HCT116 (cell line): ENCODE data around the gene KRTAP12-4. TPM values are rescaled to one million over a fixed set of nuclear protein-coding genes. Genes with fewer than 3 reads are reported as not detected.

Experiments used
- ATAC-seq: fragments of 200-7000 bp; cut with Tn5 transposase; 2 replicates; pipeline ENCODE4 v1.9.1; 2020; ENCODE audit warnings: mild to moderate bottlenecking, moderate library complexity
- BruUV-seq: library from RNA; stranded (reverse); fragments of 400-500 nt; replicated peaks from 2 replicates; lab custom pipeline; 2021; lab: Mats Ljungman, UMichigan
- CTCF ChIA-PET: fragments of 300-600 bp; sonication (Branson Sonifier 250); formaldehyde crosslinking; loops from one replicate; lab custom pipeline; 2021; ENCODE audit warnings: antibody characterized with exemption; lab: Charles Lee
- POLR2A ChIA-PET: fragments of 300-600, 350-600 bp; sonication (Branson Sonifier 250); formaldehyde crosslinking; loops from one replicate; lab custom pipeline; 2021; ENCODE audit warnings: antibody characterized with exemption; lab: Charles Lee
- RAD21 ChIA-PET, 2 experiments: fragments of 300-600 bp; sonication (Branson Sonifier 250); formaldehyde crosslinking; loops; one replicate each; lab custom pipeline; 2023; ENCODE audit warnings: low total read pairs in 2 of 2; ENCODE audit not compliant: uncharacterized antibody in 2 of 2, unreplicated experiment in 2 of 2, low non-redundant PET in 1 of 2; lab: Charles Lee
- DNase-seq: peaks from one replicate; pipeline ENCODE4 v3.0.0-alpha.2; 2010; ENCODE audit warnings: low read depth, low spot score
- H2AFZ ChIP-seq: fragments of 200-600 bp; shearing (Covaris generic), sonication (generic); 2 replicates; pipeline ENCODE4 v1.6.1; 2017; ENCODE audit warnings: low read depth, mixed run types, mixed read lengths, antibody characterized with exemption, low read length; ENCODE audit not compliant: poor library complexity, severe bottlenecking
- H3K27ac ChIP-seq: 2 replicates; pipeline ENCODE4 v1.5.1; 2012; ENCODE audit warnings: low read depth, low read length
- H3K27me3 ChIP-seq: fragments of 200-600 bp; sonication (generic); 2 replicates; pipeline ENCODE4 v1.6.1; 2016; ENCODE audit warnings: mixed run types, low read length, mixed read lengths; ENCODE audit not compliant: insufficient read depth
- H3K36me3 ChIP-seq, 2 experiments: fragments of 200-500 bp in 1 of 2; fragments of 200-600 bp in 1 of 2; sonication (Bioruptor generic) in 1 of 2; sonication (generic) in 1 of 2; 2 replicates each; pipeline versions ENCODE4 v1.5.1 to v1.6.1; 2014 to 2016; ENCODE audit warnings: low read length in 2 of 2, inconsistent platforms in 1 of 2, mixed read lengths in 1 of 2, mixed run types in 1 of 2; ENCODE audit not compliant: insufficient read depth in 2 of 2, control insufficient read depth in 1 of 2
- H3K4me1 ChIP-seq, 2 experiments: fragments of 200-600 bp in 1 of 2; sonication (generic) in 1 of 2; 2 replicates each; pipeline versions ENCODE4 v1.5.1 to v1.6.1; 2012 to 2017; ENCODE audit warnings: low read length in 2 of 2, inconsistent platforms in 1 of 2, mild to moderate bottlenecking in 1 of 2, mixed read lengths in 1 of 2, mixed run types in 1 of 2, moderate library complexity in 1 of 2; ENCODE audit not compliant: insufficient read depth in 2 of 2, control insufficient read depth in 1 of 2
- H3K4me2 ChIP-seq: fragments of 200-600 bp; sonication (generic); 2 replicates; pipeline ENCODE4 v1.6.1; 2017; ENCODE audit warnings: mixed run types, low read length, mixed read lengths
- H3K4me3 ChIP-seq, 2 experiments: fragments of 200-600 bp in 1 of 2; sonication (generic) in 1 of 2; replicated peaks in 1 of 2; 2 replicates each; pipeline ENCODE4 v1.5.1; 2011 to 2016; ENCODE audit warnings: low read length in 2 of 2, control low read depth in 1 of 2, low read depth in 1 of 2, mild to moderate bottlenecking in 1 of 2, mixed read lengths in 1 of 2, mixed run types in 1 of 2
- H3K79me2 ChIP-seq: fragments of 200-600 bp; sonication (generic); 2 replicates; pipeline ENCODE4 v1.6.1; 2017; ENCODE audit warnings: mild to moderate bottlenecking, mixed run types, low read length, moderate library complexity, mixed read lengths; ENCODE audit not compliant: insufficient read depth
- H3K9ac ChIP-seq: fragments of 200-600 bp; sonication (generic); 2 replicates; pipeline ENCODE4 v1.6.1; 2016; ENCODE audit warnings: low read length, mixed read lengths
- H3K9me2 ChIP-seq: fragments of 200-600 bp; sonication (generic), shearing (Covaris generic); 2 replicates; pipeline ENCODE4 v1.6.1; 2017; ENCODE audit warnings: mixed run types, mild to moderate bottlenecking, moderate library complexity; ENCODE audit not compliant: insufficient read depth
- H3K9me3 ChIP-seq, 2 experiments: fragments of 200-500 bp in 1 of 2; fragments of 200-600 bp in 1 of 2; sonication (Bioruptor generic) in 1 of 2; sonication (generic) in 1 of 2; 2 replicates each; pipeline ENCODE4 v1.6.1; 2014 to 2017; ENCODE audit warnings: low read length in 2 of 2, mixed read lengths in 2 of 2, inconsistent platforms in 1 of 2, low read depth in 1 of 2, mild to moderate bottlenecking in 1 of 2, mixed run types in 1 of 2, moderate library complexity in 1 of 2; ENCODE audit not compliant: control insufficient read depth in 1 of 2, insufficient read depth in 1 of 2
- H4K20me1 ChIP-seq: fragments of 200-600 bp; sonication (generic), shearing (Covaris generic); 2 replicates; pipeline ENCODE4 v1.6.1; 2017; ENCODE audit warnings: mixed run types, mild to moderate bottlenecking, moderate library complexity; ENCODE audit not compliant: insufficient read depth
- ATF3 ChIP-seq: IDR thresholded peaks from 2 replicates; pipeline ENCODE4 v1.6.1; 2012
- CBX3 ChIP-seq: IDR thresholded peaks from 2 replicates; pipeline ENCODE4 v1.6.1; 2012; ENCODE audit warnings: low read depth
- CEBPB ChIP-seq: IDR thresholded peaks from 2 replicates; pipeline ENCODE4 v1.6.1; 2012; ENCODE audit warnings: low read depth
- CTCF ChIP-seq, 3 experiments: fragments of 200-600 bp in 1 of 3; sonication (generic) in 1 of 3; IDR thresholded peaks in 2 of 3; conservative IDR thresholded peaks in 1 of 3; 2 replicates each; pipeline ENCODE4 v1.5.1; 2012 to 2017; ENCODE audit warnings: low read depth in 2 of 3, low read length in 2 of 3, antibody characterized with exemption in 1 of 3, borderline replicate concordance in 1 of 3, control low read depth in 1 of 3, mild to moderate bottlenecking in 1 of 3, mixed read lengths in 1 of 3, mixed run types in 1 of 3, moderate library complexity in 1 of 3; ENCODE audit not compliant: insufficient read depth in 1 of 3
- EGR1 ChIP-seq: IDR thresholded peaks from 2 replicates; pipeline ENCODE4 v1.6.1; 2012; ENCODE audit warnings: low read depth
- EZH2phosphoT487 ChIP-seq: fragments of 200-600 bp; IDR thresholded peaks from 2 replicates; pipeline ENCODE4 v1.6.1; 2018; ENCODE audit warnings: antibody characterized with exemption, borderline replicate concordance
- FOSL1 ChIP-seq: IDR thresholded peaks from 2 replicates; pipeline ENCODE4 v1.6.1; 2012; ENCODE audit warnings: low read depth
- JUND ChIP-seq: IDR thresholded peaks from 2 replicates; pipeline ENCODE4 v1.6.1; 2012
- POLR2A ChIP-seq: IDR thresholded peaks from 2 replicates; pipeline ENCODE4 v1.7.0; 2011; ENCODE audit warnings: borderline replicate concordance; ENCODE audit not compliant: insufficient read depth, insufficient read length; ENCODE audit errors: extremely low read depth
- POLR2AphosphoS5 ChIP-seq: IDR thresholded peaks from 2 replicates; pipeline ENCODE4 v1.6.1; 2011; ENCODE audit warnings: mild to moderate bottlenecking, low read depth, low read length, moderate library complexity
- RAD21 ChIP-seq: IDR thresholded peaks from 2 replicates; pipeline ENCODE4 v1.6.1; 2012; ENCODE audit warnings: low read depth, mild to moderate bottlenecking
- SP1 ChIP-seq: IDR thresholded peaks from 2 replicates; pipeline ENCODE4 v1.6.1; 2012; ENCODE audit warnings: low read depth
- SRF ChIP-seq: IDR thresholded peaks from 2 replicates; pipeline ENCODE4 v1.6.1; 2012; ENCODE audit warnings: low read depth
- TCF7L2 ChIP-seq: IDR thresholded peaks from 2 replicates; pipeline ENCODE4 v1.7.0; 2011; ENCODE audit warnings: borderline replicate concordance, inconsistent platforms; ENCODE audit not compliant: insufficient read depth, insufficient read length; ENCODE audit errors: extremely low read depth
- ZFX ChIP-seq: fragments of 450-650 bp; IDR thresholded peaks from 2 replicates; pipeline ENCODE4 v1.6.1; 2017
- ZNF274 ChIP-seq: fragments of 200-500 bp; sonication (Bioruptor generic); IDR thresholded peaks from 2 replicates; pipeline ENCODE4 v1.6.1; 2014; ENCODE audit warnings: mild to moderate bottlenecking, low read depth, low read length, inconsistent platforms
- intact Hi-C: fragments of 100-400 bp; cut with micrococcal nuclease; formaldehyde crosslinking; loops from 2 replicates; pipeline ENCODE4 v1.10.0; 2022
- total RNA-seq: library from RNA; stranded (reverse); gene quantifications from one replicate; pipeline ENCODE4 v1.2.1, GENCODE V29; 2021; ENCODE audit not compliant: unreplicated experiment

Gene KRTAP12-4
- total RNA-seq, 1 experiment from 2014 or later = not detected

GRCh38 chr21:44682580-44683151, 28.2 kb upstream of the KRTAP12-4 start:
- RAD21 ChIA-PET = no interaction called here

More at GRCh38 chr21:44682580-44683151, 28.2 kb upstream of the KRTAP12-4 start:
- H4K20me1 ChIP-seq = no peaks in the 10 kb centered on the region
- H3K79me2 ChIP-seq = no peaks in the 10 kb centered on the region
- POLR2A ChIA-PET = no interaction called here
- H3K4me2 ChIP-seq = no peak overlapping the region
- H3K36me3 ChIP-seq = no peaks in the 10 kb centered on the region
- H3K9ac ChIP-seq = no peak overlapping the region
- H3K27me3 ChIP-seq = peaks cover 6% of the 10 kb centered on the region; the same call in 1 of the 2 replicates
- no peak overlapping the region for H3K4me3 ChIP-seq
- CTCF ChIA-PET = interaction anchor here (0.6 kb wide), 1 partner anchor 109 kb away, joined by 3 read pairs; no protein-coding TSS in a partner anchor
- intact Hi-C loops = no loop called here
- TF ChIP-seq CTCF (IDR thresholded peaks at IDR 0.05 in 2 of 3, conservative IDR thresholded peaks at IDR 0.05 in 1 of 3; ENCODE audit: borderline replicate concordance in 1 of 3, insufficient read depth in 1 of 3, low read depth in 2 of 3, low read length in 2 of 3) (no peak), ZNF274 (no peak), ZFX (no peak), POLR2AphosphoS5 (no peak), RAD21 (no peak), POLR2A (no peak), ATF3 (no peak), SRF (no peak), JUND (no peak), CEBPB (no peak), EZH2phosphoT487 (no peak), SP1 (no peak), FOSL1 (no peak), EGR1 (no peak), CBX3 (no peak), TCF7L2 (no peak)
- DNase-seq = no peak
- no peak for ATAC-seq
- no peaks in the 10 kb centered on the region for H3K9me3 ChIP-seq
- H3K9me2 ChIP-seq = no peaks in the 10 kb centered on the region
- no peak overlapping the region for H3K27ac ChIP-seq
- BruUV-seq = no TSS peak
- no peaks in the 10 kb centered on the region for H3K4me1 ChIP-seq
- no peak overlapping the region for H2AFZ ChIP-seq
